GM18499 (cell line): ENCODE measurements around the gene ZNF10.

Experiments
- ATAC-seq: cut with Tn5 transposase; IDR thresholded peaks from one replicate; pipeline ENCODE4 v1.9.1; 2021; ENCODE audit warnings: moderate number of reproducible peaks; ENCODE audit not compliant: insufficient read depth, unreplicated experiment

ZNF10 gene

GRCh38 chr12:133192847-133193246, 62.4 kb downstream of the ZNF10 start:
- ATAC-seq, result no peak

- no peak for ATAC-seq
Measured at GRCh38 chr12:133201888-133202287, 71.5 kb downstream of the ZNF10 start.

- ATAC-seq, result no peak
Measured at GRCh38 chr12:133202493-133203343, 72.3 kb downstream of the ZNF10 start.

- ATAC-seq, result no peak
Measured at GRCh38 chr12:133203344-133204263, 73.2 kb downstream of the ZNF10 start.

DNA sequence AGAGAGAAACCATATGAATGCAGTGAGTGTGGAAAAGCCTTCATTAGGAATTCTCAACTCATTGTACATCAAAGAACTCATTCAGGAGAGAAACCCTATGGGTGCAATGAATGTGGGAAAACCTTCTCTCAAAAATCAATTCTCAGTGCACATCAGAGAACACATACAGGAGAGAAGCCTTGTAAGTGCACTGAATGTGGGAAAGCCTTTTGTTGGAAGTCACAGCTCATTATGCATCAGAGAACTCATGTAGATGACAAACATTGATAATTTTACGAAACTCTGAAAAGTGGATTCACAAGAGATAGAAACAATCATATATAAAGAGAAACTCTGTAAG, 73.8 kb downstream of the ZNF10 start:
- no peak for ATAC-seq

- no peak for ATAC-seq
Measured at GRCh38 chr12:133206390-133206789, 76.0 kb downstream of the ZNF10 start.
